ENCODE results near the gene KLHDC8A.

KLHDC8A gene

GRCh38 chr1:205294175-205294917 lies 62.4 kb downstream of the KLHDC8A start:
- no peak for DNase-seq (ENCODE audit: low spot score)
- in situ Hi-C loops (cut with MboI; ENCODE audit: low sequenced_read_pairs, unreplicated experiment) = no loop called here
- TF ChIP-seq CTCF (IDR thresholded peaks at IDR 0.05; ENCODE audit: borderline replicate concordance, control extremely low read depth, extremely low read depth, insufficient read depth, missing control alignments) = no peak

- no peak for DNase-seq (ENCODE audit: low spot score)
- no peak for TF ChIP-seq CTCF (IDR thresholded peaks at IDR 0.05; ENCODE audit: borderline replicate concordance, control extremely low read depth, extremely low read depth, insufficient read depth, missing control alignments)
- in situ Hi-C loops (cut with MboI; ENCODE audit: low sequenced_read_pairs, unreplicated experiment) = no loop called here
Measured at GRCh38 chr1:205293350-205294074, 63.2 kb downstream of the KLHDC8A start.

GRCh38 chr1:205291596-205291995 lies 65.1 kb downstream of the KLHDC8A start:
- no peak for TF ChIP-seq CTCF (IDR thresholded peaks at IDR 0.05; ENCODE audit: borderline replicate concordance, control extremely low read depth, extremely low read depth, insufficient read depth, missing control alignments)
- DNase-seq (ENCODE audit: low spot score) = no peak
- in situ Hi-C loops (cut with MboI; ENCODE audit: low sequenced_read_pairs, unreplicated experiment) = no loop called here

GRCh38 chr1:205287767-205288559 lies 68.8 kb downstream of the KLHDC8A start:
- DNase-seq (ENCODE audit: low spot score) = peak; percentile 88
- in situ Hi-C loops (cut with MboI; ENCODE audit: low sequenced_read_pairs, unreplicated experiment) = no loop called here
- no peak for TF ChIP-seq CTCF (IDR thresholded peaks at IDR 0.05; ENCODE audit: borderline replicate concordance, control extremely low read depth, extremely low read depth, insufficient read depth, missing control alignments)

GRCh38 chr1:205287076-205287475 lies 69.6 kb downstream of the KLHDC8A start:
- in situ Hi-C loops (cut with MboI; ENCODE audit: low sequenced_read_pairs, unreplicated experiment) = no loop called here
- no peak for TF ChIP-seq CTCF (IDR thresholded peaks at IDR 0.05; ENCODE audit: borderline replicate concordance, control extremely low read depth, extremely low read depth, insufficient read depth, missing control alignments)
- no peak for DNase-seq (ENCODE audit: low spot score)

GRCh38 chr1:205286335-205286950 lies 70.3 kb downstream of the KLHDC8A start:
- in situ Hi-C loops (cut with MboI; ENCODE audit: low sequenced_read_pairs, unreplicated experiment) = no loop called here
- no peak for TF ChIP-seq CTCF (IDR thresholded peaks at IDR 0.05; ENCODE audit: borderline replicate concordance, control extremely low read depth, extremely low read depth, insufficient read depth, missing control alignments)
- DNase-seq (ENCODE audit: low spot score) = peak; percentile 69

All from GM13976 (cell line).